Measurements from ENCODE around the gene ISM1. TPM values are rescaled to one million over a fixed set of nuclear protein-coding genes. Genes with fewer than 3 reads are reported as not detected.

Gene ISM1
- total and polyA plus RNA-seq, 2 of the 13 experiments (the other 11 are each of a cell fraction or from before 2014, with no cell fraction given), result 0.40 to 1.4 TPM

GRCh38 chr20:13243826-13244376 lies 22.8 kb downstream of the ISM1 start (continued):
- TF ChIP-seq CREB1 (IDR thresholded peaks at IDR 0.05) (peak; percentile 47), CREB1 (CRISPR knock-in tag; IDR thresholded peaks at IDR 0.05) (peak; percentile 77), MAF1 (CRISPR knock-in tag; IDR thresholded peaks at IDR 0.05; ENCODE audit: borderline replicate concordance) (peak; percentile 87; the same call in 1 of the 2 replicates), GATA4 (IDR thresholded peaks at IDR 0.05; ENCODE audit: borderline replicate concordance, low read depth) (peak; percentile 87), TBX3 (IDR thresholded peaks at IDR 0.05; ENCODE audit: borderline replicate concordance) (peak; percentile 96), NR2F2 (IDR thresholded peaks at IDR 0.05; ENCODE audit: borderline replicate concordance, low read depth) (peak; percentile 99), ZNF331 (CRISPR knock-in tag; IDR thresholded peaks at IDR 0.05) (peak; percentile 99), SMYD3 (CRISPR knock-in tag; IDR thresholded peaks at IDR 0.05) (peak; percentile 65; the same call in 1 of the 2 replicates), NR0B2 (CRISPR knock-in tag; IDR thresholded peaks at IDR 0.05) (no peak), HNF1B (CRISPR knock-in tag; IDR thresholded peaks at IDR 0.05) (peak; percentile 73; the same call in 1 of the 2 replicates), SMAD1 (CRISPR knock-in tag; IDR thresholded peaks at IDR 0.05; ENCODE audit: borderline replicate concordance, low read depth) (no peak), ZNF816 (CRISPR knock-in tag; IDR thresholded peaks at IDR 0.05; ENCODE audit: borderline replicate concordance) (no peak; the same call in 1 of the 2 replicates), TP53 (CRISPR knock-in tag; conservative IDR thresholded peaks at IDR 0.05) (peak; percentile 94; the same call in 1 of the 2 replicates)
- TF ChIP-seq, protein P1, sequence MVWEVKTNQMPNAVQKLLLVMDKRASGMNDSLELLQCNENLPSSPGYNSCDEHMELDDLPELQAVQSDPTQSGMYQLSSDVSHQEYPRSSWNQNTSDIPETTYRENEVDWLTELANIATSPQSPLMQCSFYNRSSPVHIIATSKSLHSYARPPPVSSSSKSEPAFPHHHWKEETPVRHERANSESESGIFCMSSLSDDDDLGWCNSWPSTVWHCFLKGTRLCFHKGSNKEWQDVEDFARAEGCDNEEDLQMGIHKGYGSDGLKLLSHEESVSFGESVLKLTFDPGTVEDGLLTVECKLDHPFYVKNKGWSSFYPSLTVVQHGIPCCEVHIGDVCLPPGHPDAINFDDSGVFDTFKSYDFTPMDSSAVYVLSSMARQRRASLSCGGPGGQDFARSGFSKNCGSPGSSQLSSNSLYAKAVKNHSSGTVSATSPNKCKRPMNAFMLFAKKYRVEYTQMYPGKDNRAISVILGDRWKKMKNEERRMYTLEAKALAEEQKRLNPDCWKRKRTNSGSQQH (CRISPR knock-in tag; IDR thresholded peaks at IDR 0.05; ENCODE audit: low read depth), result 0 out of 2 replicates have a peak, but pooled peaks have one; percentile 33
- TF ChIP-seq, protein P2, sequence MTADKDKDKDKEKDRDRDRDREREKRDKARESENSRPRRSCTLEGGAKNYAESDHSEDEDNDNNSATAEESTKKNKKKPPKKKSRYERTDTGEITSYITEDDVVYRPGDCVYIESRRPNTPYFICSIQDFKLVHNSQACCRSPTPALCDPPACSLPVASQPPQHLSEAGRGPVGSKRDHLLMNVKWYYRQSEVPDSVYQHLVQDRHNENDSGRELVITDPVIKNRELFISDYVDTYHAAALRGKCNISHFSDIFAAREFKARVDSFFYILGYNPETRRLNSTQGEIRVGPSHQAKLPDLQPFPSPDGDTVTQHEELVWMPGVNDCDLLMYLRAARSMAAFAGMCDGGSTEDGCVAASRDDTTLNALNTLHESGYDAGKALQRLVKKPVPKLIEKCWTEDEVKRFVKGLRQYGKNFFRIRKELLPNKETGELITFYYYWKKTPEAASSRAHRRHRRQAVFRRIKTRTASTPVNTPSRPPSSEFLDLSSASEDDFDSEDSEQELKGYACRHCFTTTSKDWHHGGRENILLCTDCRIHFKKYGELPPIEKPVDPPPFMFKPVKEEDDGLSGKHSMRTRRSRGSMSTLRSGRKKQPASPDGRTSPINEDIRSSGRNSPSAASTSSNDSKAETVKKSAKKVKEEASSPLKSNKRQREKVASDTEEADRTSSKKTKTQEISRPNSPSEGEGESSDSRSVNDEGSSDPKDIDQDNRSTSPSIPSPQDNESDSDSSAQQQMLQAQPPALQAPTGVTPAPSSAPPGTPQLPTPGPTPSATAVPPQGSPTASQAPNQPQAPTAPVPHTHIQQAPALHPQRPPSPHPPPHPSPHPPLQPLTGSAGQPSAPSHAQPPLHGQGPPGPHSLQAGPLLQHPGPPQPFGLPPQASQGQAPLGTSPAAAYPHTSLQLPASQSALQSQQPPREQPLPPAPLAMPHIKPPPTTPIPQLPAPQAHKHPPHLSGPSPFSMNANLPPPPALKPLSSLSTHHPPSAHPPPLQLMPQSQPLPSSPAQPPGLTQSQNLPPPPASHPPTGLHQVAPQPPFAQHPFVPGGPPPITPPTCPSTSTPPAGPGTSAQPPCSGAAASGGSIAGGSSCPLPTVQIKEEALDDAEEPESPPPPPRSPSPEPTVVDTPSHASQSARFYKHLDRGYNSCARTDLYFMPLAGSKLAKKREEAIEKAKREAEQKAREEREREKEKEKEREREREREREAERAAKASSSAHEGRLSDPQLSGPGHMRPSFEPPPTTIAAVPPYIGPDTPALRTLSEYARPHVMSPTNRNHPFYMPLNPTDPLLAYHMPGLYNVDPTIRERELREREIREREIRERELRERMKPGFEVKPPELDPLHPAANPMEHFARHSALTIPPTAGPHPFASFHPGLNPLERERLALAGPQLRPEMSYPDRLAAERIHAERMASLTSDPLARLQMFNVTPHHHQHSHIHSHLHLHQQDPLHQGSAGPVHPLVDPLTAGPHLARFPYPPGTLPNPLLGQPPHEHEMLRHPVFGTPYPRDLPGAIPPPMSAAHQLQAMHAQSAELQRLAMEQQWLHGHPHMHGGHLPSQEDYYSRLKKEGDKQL (CRISPR knock-in tag; IDR thresholded peaks at IDR 0.05; ENCODE audit: low read depth), result peak; percentile 99
- TF ChIP-seq, protein P3, sequence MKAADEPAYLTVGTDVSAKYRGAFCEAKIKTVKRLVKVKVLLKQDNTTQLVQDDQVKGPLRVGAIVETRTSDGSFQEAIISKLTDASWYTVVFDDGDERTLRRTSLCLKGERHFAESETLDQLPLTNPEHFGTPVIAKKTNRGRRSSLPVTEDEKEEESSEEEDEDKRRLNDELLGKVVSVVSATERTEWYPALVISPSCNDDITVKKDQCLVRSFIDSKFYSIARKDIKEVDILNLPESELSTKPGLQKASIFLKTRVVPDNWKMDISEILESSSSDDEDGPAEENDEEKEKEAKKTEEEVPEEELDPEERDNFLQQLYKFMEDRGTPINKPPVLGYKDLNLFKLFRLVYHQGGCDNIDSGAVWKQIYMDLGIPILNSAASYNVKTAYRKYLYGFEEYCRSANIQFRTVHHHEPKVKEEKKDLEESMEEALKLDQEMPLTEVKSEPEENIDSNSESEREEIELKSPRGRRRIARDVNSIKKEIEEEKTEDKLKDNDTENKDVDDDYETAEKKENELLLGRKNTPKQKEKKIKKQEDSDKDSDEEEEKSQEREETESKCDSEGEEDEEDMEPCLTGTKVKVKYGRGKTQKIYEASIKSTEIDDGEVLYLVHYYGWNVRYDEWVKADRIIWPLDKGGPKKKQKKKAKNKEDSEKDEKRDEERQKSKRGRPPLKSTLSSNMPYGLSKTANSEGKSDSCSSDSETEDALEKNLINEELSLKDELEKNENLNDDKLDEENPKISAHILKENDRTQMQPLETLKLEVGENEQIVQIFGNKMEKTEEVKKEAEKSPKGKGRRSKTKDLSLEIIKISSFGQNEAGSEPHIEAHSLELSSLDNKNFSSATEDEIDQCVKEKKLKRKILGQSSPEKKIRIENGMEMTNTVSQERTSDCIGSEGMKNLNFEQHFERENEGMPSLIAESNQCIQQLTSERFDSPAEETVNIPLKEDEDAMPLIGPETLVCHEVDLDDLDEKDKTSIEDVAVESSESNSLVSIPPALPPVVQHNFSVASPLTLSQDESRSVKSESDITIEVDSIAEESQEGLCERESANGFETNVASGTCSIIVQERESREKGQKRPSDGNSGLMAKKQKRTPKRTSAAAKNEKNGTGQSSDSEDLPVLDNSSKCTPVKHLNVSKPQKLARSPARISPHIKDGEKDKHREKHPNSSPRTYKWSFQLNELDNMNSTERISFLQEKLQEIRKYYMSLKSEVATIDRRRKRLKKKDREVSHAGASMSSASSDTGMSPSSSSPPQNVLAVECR (CRISPR knock-in tag; IDR thresholded peaks at IDR 0.05; ENCODE audit: borderline replicate concordance), result peak; percentile 65; the same call in 1 of the 2 replicates

Data from HepG2 (cell line).